ENCODE measurements around the gene ITPA.

ITPA gene

GRCh38 chr20:3193806-3194616, 15.3 kb upstream of the ITPA start:
- in situ Hi-C loops (cut with HindIII; ENCODE audit: low sequenced_read_pairs): no loop called here
- no peak for DNase-seq (ENCODE audit: low read depth)
- H3K4me3 ChIP-seq (ENCODE audit: low read depth, low read length): no peak overlapping the region
- no peak for TF ChIP-seq CTCF (IDR thresholded peaks at IDR 0.05; ENCODE audit: low read depth, low read length, missing control alignments)

GRCh38 chr20:3194617-3195280, 14.5 kb upstream of the ITPA start:
- TF ChIP-seq CTCF (IDR thresholded peaks at IDR 0.05; ENCODE audit: low read depth, low read length, missing control alignments): no peak
- no peak for DNase-seq (ENCODE audit: low read depth)
- in situ Hi-C loops (cut with HindIII; ENCODE audit: low sequenced_read_pairs): no loop called here
- no peak overlapping the region for H3K4me3 ChIP-seq (ENCODE audit: low read depth, low read length)

GRCh38 chr20:3195590-3196237, 13.6 kb upstream of the ITPA start:
- no peak overlapping the region for H3K4me3 ChIP-seq (ENCODE audit: low read depth, low read length)
- TF ChIP-seq CTCF (IDR thresholded peaks at IDR 0.05; ENCODE audit: low read depth, low read length, missing control alignments): no peak
- no peak for DNase-seq (ENCODE audit: low read depth)
- in situ Hi-C loops (cut with HindIII; ENCODE audit: low sequenced_read_pairs): no loop called here

GRCh38 chr20:3199206-3199605, 10.1 kb upstream of the ITPA start:
- TF ChIP-seq CTCF (IDR thresholded peaks at IDR 0.05; ENCODE audit: low read depth, low read length, missing control alignments): no peak
- in situ Hi-C loops (cut with HindIII; ENCODE audit: low sequenced_read_pairs): no loop called here
- no peak for DNase-seq (ENCODE audit: low read depth)
- no peak overlapping the region for H3K4me3 ChIP-seq (ENCODE audit: low read depth, low read length)

- in situ Hi-C loops (cut with HindIII; ENCODE audit: low sequenced_read_pairs): no loop called here
- TF ChIP-seq CTCF (IDR thresholded peaks at IDR 0.05; ENCODE audit: low read depth, low read length, missing control alignments): no peak
- DNase-seq (ENCODE audit: low read depth): no peak
- no peak overlapping the region for H3K4me3 ChIP-seq (ENCODE audit: low read depth, low read length)
Observed at GRCh38 chr20:3199976-3200755, 9.1 kb upstream of the ITPA start.

GRCh38 chr20:3202965-3203314, 6.4 kb upstream of the ITPA start:
- in situ Hi-C loops (cut with HindIII; ENCODE audit: low sequenced_read_pairs): no loop called here
- H3K4me3 ChIP-seq (ENCODE audit: low read depth, low read length): peak overlapping the region; percentile 73
- no peak for DNase-seq (ENCODE audit: low read depth)
- no peak for TF ChIP-seq CTCF (IDR thresholded peaks at IDR 0.05; ENCODE audit: low read depth, low read length, missing control alignments)

All from astrocyte of the cerebellum (primary cell).